Parathyroid adenoma (tissue), 2 donors: Measurements from ENCODE around the gene AWAT1.

Experiments
- H2AFZ ChIP-seq: fragments of 300-600 bp; sonication (generic); one replicate; pipeline ENCODE4 v1.7.0; 2017; ENCODE audit warnings: antibody characterized with exemption, mild to moderate bottlenecking
- H3K27ac ChIP-seq: fragments of 300-600 bp; sonication (generic); one replicate; pipeline ENCODE4 v1.7.0; 2017
- H3K27me3 ChIP-seq: fragments of 300-600 bp; sonication (generic); one replicate; pipeline ENCODE4 v1.7.0; 2017; ENCODE audit warnings: low read length; ENCODE audit not compliant: control insufficient read depth, insufficient read depth
- H3K36me3 ChIP-seq: fragments of 300-600 bp; sonication (generic); one replicate; pipeline ENCODE4 v1.7.0; 2017; ENCODE audit warnings: low read length; ENCODE audit not compliant: control insufficient read depth, insufficient read depth
- H3K4me1 ChIP-seq: fragments of 300-600 bp; sonication (generic); one replicate; pipeline ENCODE4 v1.7.0; 2017; ENCODE audit warnings: control low read depth
- H3K4me2 ChIP-seq: fragments of 300-600 bp; sonication (generic); one replicate; pipeline ENCODE4 v1.7.0; 2017; ENCODE audit warnings: low read length
- H3K4me3 ChIP-seq: fragments of 300-600 bp; sonication (generic); one replicate; pipeline ENCODE4 v1.7.0; 2017; ENCODE audit warnings: low read depth, low read length
- H3K79me2 ChIP-seq: fragments of 300-600 bp; sonication (generic); one replicate; pipeline ENCODE4 v1.7.0; 2017; ENCODE audit warnings: control low read depth
- H3K9ac ChIP-seq: fragments of 300-600 bp; sonication (generic); one replicate; pipeline ENCODE4 v1.7.0; 2017; ENCODE audit warnings: mild to moderate bottlenecking
- H3K9me3 ChIP-seq: fragments of 300-600 bp; sonication (generic); one replicate; pipeline ENCODE4 v1.7.0; 2017; ENCODE audit warnings: low read length; ENCODE audit not compliant: control insufficient read depth
- CTCF ChIP-seq: fragments of 300-600 bp; sonication (generic); IDR thresholded peaks from one replicate; pipeline ENCODE4 v1.7.0; 2017; ENCODE audit warnings: antibody characterized with exemption, mild to moderate bottlenecking
- donor health status: primary hyperparathyroidism.

The AWAT1 gene

GRCh38 chrX:70257423-70258288 is 23.2 kb downstream of the AWAT1 start:
- Histone ChIP-seq H3K4me2 (no peak overlapping the region), H3K9me3 (no peaks in the 10 kb centered on the region), H3K9ac (no peak overlapping the region), H3K4me1 (no peaks in the 10 kb centered on the region), H3K36me3 (no peaks in the 10 kb centered on the region), H3K27me3 (no peaks in the 10 kb centered on the region), H3K79me2 (no peaks in the 10 kb centered on the region), H2AFZ (no peak overlapping the region), H3K27ac (no peak overlapping the region), H3K4me3 (no peak overlapping the region)
- TF ChIP-seq CTCF: no peak

DNA sequence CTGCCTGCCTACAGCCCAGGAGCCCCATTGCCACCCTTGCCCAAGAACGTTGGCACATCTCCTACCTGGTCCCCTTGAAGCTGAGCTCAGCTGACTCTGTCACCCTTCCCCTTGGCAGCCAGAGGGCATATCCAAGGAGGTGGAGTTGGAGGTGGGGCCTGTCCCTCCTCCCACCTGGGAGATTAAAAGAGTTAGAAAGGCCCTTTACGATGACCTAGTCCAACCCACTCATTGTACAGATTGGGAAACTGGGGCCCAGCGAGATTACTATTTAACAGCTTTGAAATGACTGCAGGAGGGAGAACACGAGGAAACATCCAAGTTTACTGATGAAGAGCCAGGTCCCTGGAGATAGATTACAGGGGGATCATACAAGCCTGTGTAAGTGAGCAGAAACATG is 25.6 kb downstream of the AWAT1 start, which contains the start of gene P2RY4:
TSS of gene P2RY4 (minus strand) at position 101 of the 400 bp plus-strand sequence. CDS start 580 bp downstream, outside the sequence.
- Histone ChIP-seq H3K79me2 (no peaks in the 10 kb centered on the region), H3K27ac (no peak within 1 kb of the TSS), H3K9me3 (no peaks in the 10 kb centered on the region), H3K4me2 (no peak within 1 kb of the TSS), H2AFZ (no peak within 1 kb of the TSS), H3K4me1 (no peaks in the 10 kb centered on the region), H3K9ac (no peak within 1 kb of the TSS), H3K4me3 (no peak within 1 kb of the TSS), H3K27me3 (no peaks in the 10 kb centered on the region), H3K36me3 (no peaks in the 10 kb centered on the region)
- no peak for TF ChIP-seq CTCF

DNA sequence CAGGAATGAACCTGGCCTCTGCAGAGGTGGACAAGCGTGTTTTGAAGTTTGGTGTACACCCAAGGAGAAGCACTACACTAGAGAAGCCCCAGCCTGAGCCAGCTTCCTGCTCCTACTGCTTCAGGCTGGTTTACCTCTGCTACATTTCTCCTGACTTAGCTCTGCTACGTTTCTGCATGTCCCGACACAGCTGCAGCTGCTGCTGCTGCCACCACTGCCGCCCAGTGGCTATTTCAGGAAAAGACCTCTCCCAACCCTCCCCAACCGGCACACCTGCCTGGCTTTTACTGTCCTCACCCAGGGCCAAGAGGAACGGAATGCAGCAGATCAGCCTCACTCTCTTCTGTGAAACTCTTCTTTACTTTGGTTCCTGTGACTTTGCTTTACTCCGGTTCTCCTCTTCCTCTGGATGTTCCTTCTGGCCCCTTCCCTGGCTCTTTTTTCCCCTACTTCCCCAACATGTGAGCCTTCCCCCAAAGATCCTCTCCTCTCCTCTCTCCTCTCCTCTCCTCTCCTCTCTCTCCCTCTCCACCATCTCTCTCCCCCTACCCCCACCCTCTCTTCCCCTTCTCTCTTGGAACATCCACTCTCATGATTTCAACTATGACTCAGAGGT is 28.6 kb downstream of the AWAT1 start:
- no peak for TF ChIP-seq CTCF
- no peaks in the 10 kb centered on the region for H3K4me1 ChIP-seq
- H3K4me3 ChIP-seq: no peak overlapping the region
- no peak overlapping the region for H3K27ac ChIP-seq
- no peaks in the 10 kb centered on the region for H3K9me3 ChIP-seq
- H2AFZ ChIP-seq: no peak overlapping the region
- H3K4me2 ChIP-seq: no peak overlapping the region
- no peaks in the 10 kb centered on the region for H3K36me3 ChIP-seq
- no peaks in the 10 kb centered on the region for H3K79me2 ChIP-seq
- no peak overlapping the region for H3K9ac ChIP-seq
- H3K27me3 ChIP-seq: no peaks in the 10 kb centered on the region

DNA sequence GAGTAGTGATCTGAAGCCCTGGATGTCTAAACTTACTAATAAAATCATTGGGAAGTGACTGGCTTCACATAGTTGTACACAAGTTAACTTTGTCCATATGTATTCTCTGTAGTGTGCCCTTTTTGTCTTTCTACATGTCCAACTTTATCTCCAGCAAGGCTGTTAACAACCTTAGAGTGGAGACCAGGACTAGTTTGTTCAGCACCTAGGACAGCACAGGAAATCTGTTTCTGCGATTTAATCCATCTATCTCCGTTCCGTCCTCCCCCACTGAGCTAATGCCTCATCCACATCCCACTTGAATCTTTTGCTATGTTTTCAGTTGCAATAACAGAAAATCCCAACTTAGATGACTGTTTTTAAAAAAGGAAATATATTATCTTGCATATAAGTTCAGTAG is 30.3 kb downstream of the AWAT1 start:
- Histone ChIP-seq H2AFZ (no peak overlapping the region), H3K27me3 (no peaks in the 10 kb centered on the region), H3K4me2 (no peak overlapping the region), H3K9me3 (no peaks in the 10 kb centered on the region), H3K4me1 (no peaks in the 10 kb centered on the region), H3K27ac (no peak overlapping the region), H3K9ac (no peak overlapping the region), H3K4me3 (no peak overlapping the region), H3K79me2 (no peaks in the 10 kb centered on the region), H3K36me3 (no peaks in the 10 kb centered on the region)
- TF ChIP-seq CTCF: no peak
